ENCODE measurements around the gene ADTRP.
A peak's percentile ranks its signal among the peaks of the same experiment; 100 is the strongest.

DNA sequence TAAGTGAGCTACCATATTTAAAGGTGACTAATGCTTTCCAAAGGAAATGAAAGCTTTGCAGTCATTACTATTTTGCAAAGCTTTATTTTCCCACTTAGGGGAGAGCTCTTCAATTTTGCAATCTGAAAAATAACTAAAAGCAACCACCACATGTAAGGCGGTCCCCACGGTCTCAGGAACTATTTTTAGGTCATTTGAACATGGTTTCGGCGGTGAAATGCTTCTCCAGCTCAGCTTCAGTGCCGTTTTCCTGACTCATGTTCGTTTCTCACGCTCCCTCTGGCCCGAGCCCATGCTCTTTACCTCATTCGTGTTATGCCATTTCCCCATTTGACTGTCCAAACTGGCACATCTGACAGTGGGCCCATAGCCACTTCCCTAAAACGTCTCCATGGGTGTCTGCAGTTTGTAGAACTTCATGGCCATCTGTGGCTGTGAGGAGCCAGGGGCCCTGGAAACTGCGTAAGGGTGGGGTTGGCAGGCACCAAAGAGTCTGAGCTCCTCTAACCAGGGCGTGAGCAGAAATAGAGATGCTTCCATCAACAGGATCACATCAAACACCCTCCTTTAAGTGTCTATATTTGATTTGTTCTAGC is 46.5 kb downstream of the ADTRP start:
- TF ChIP-seq, protein P1, sequence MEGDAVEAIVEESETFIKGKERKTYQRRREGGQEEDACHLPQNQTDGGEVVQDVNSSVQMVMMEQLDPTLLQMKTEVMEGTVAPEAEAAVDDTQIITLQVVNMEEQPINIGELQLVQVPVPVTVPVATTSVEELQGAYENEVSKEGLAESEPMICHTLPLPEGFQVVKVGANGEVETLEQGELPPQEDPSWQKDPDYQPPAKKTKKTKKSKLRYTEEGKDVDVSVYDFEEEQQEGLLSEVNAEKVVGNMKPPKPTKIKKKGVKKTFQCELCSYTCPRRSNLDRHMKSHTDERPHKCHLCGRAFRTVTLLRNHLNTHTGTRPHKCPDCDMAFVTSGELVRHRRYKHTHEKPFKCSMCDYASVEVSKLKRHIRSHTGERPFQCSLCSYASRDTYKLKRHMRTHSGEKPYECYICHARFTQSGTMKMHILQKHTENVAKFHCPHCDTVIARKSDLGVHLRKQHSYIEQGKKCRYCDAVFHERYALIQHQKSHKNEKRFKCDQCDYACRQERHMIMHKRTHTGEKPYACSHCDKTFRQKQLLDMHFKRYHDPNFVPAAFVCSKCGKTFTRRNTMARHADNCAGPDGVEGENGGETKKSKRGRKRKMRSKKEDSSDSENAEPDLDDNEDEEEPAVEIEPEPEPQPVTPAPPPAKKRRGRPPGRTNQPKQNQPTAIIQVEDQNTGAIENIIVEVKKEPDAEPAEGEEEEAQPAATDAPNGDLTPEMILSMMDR (IDR thresholded peaks at IDR 0.05) = no peak
- no peak for TF ChIP-seq POLR2A (IDR thresholded peaks at IDR 0.05)
- peak; percentile 35 to 68 (median 38) for TF ChIP-seq POLR2AphosphoS5 (IDR thresholded peaks at IDR 0.05)
